Testis (tissue), 2 donors: ENCODE measurements around the gene DYRK4.

Experiments used
- POLR2A ChIP-seq: fragments of 450-650 bp; IDR thresholded peaks from one replicate; pipeline ENCODE4 v1.6.1; 2017; ENCODE audit warnings: antibody characterized with exemption, mild to moderate bottlenecking, moderate library complexity
- TF ChIP-seq, protein P1 (sequence below), 3 experiments: fragments of 450-650 bp in 2 of 3; fragments of 200-600 bp in 1 of 3; sonication (generic) in 1 of 3; IDR thresholded peaks; one replicate each; pipeline ENCODE4 v1.5.1; 2016 to 2019; ENCODE audit warnings: antibody characterized with exemption in 3 of 3, mild to moderate bottlenecking in 2 of 3, moderate library complexity in 1 of 3

DNA sequence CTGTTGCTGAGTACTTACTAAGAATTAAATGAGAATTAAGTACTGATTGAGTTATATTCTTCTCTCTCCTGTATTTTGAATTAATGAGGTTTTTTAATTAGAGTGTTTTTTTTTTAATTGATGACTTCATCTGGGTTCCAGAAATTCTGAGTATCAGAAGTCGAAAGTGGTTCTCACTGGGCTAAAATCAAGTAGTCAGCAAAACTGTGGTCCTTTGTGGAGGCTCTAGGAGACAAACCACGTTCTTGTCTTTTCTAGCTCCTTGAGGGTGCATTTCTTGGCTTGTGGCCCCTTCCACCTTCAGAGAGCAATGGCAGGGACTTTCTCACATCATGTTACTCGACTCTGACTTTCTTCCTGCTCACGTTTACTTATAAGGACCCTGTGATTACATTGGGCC, 8.1 kb upstream of the DYRK4 start:
- TF ChIP-seq, protein P1, sequence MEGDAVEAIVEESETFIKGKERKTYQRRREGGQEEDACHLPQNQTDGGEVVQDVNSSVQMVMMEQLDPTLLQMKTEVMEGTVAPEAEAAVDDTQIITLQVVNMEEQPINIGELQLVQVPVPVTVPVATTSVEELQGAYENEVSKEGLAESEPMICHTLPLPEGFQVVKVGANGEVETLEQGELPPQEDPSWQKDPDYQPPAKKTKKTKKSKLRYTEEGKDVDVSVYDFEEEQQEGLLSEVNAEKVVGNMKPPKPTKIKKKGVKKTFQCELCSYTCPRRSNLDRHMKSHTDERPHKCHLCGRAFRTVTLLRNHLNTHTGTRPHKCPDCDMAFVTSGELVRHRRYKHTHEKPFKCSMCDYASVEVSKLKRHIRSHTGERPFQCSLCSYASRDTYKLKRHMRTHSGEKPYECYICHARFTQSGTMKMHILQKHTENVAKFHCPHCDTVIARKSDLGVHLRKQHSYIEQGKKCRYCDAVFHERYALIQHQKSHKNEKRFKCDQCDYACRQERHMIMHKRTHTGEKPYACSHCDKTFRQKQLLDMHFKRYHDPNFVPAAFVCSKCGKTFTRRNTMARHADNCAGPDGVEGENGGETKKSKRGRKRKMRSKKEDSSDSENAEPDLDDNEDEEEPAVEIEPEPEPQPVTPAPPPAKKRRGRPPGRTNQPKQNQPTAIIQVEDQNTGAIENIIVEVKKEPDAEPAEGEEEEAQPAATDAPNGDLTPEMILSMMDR (IDR thresholded peaks at IDR 0.05): no peak
- TF ChIP-seq POLR2A: no peak
